Measurements from ENCODE around the gene NCEH1. TPM values are rescaled to one million over a fixed set of nuclear protein-coding genes. Genes with fewer than 3 reads are reported as not detected.

The NCEH1 gene
- total and polyA plus RNA-seq, 9 of the 15 experiments (the other 6 are each of a cell fraction or from before 2014, with no cell fraction given) = 1.3 to 5.0 (median 2.8) TPM

DNA sequence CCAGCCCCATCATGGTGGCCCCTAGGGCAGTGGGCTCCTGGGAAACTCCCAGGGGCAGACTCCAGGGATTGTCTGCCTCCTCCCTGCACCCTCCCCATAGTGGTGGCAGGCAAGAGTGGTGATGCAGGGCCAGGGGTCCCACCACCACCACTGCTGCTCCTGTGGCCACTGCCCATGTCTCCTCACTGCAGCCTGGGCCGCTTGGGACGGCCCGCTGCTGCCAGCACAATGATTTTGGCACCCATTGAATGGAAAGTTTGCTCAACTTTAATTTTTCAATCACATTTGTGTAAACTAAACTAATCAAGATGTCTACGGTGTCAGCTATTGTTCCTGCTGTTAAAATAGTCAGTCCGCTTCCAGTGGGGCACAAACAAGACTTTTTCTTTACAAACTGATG, 95.6 kb downstream of the NCEH1 start (continued):
- TF ChIP-seq, protein P1, sequence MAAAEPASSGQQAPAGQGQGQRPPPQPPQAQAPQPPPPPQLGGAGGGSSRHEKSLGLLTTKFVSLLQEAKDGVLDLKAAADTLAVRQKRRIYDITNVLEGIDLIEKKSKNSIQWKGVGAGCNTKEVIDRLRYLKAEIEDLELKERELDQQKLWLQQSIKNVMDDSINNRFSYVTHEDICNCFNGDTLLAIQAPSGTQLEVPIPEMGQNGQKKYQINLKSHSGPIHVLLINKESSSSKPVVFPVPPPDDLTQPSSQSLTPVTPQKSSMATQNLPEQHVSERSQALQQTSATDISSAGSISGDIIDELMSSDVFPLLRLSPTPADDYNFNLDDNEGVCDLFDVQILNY (CRISPR knock-in tag; IDR thresholded peaks at IDR 0.05) = no peak
- TF ChIP-seq RBM25 (IDR thresholded peaks at IDR 0.05; ENCODE audit: low read depth, low read length, severe bottlenecking) (no peak), ASH1L (IDR thresholded peaks at IDR 0.05; ENCODE audit: borderline replicate concordance, low read depth, partially characterized antibody) (no peak), TAF15 (IDR thresholded peaks at IDR 0.05; ENCODE audit: low read depth, low read length) (no peak)

DNA sequence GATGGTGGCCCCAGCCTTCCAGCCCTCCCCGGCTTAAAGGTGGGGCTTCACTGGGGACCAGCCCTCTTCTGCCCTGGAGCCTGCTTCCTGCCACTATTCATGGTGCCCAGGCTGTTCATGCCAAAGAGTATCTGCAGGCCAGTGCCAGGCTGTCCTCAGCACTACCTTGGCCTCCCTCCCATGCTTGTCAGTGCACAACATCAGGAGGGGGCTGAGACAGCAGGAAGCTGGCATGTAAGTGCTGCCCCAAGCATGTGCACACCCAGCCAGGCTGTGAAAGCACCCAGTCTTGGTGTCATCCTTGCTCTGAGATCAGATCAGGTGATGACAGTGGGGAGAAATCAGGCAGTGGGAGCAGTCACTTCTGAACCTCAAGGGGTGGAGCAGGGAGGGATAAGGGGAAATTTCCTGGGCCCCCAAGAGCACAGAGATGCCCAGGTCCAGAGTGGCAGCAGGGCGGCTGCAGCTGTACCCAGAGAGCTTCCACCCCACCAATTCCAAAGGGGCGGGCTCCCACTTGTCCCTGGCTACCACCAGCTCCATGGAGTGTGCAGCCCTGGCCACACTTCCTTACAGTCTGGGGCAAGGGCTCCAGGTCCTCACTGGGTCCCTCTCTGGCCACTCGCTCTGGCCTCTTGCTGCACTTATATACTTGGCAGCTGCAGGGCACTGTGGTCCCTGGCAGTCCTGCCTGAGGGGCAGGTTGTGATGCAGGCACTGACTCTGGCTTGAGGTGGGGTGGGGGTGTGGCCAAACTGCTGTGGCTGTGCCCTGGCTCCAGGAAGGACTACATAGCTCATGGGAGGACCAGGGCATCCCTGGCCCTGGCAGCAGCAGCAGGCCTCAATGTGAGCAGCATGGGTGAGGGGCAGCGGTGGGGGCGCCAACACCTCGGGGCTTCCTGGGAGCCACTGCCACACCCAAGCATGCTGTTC, 96.3 kb downstream of the NCEH1 start:
- Histone ChIP-seq H2AFZ (ENCODE audit: low read depth, low read length) (no peak overlapping the region), H3K27me3 (ENCODE audit: control insufficient read depth in 2 of 2, insufficient read depth in 2 of 2, low read length in 2 of 2) (no peaks in the 10 kb centered on the region), H3K79me2 (ENCODE audit: control insufficient read depth, insufficient read depth, low read length) (no peaks in the 10 kb centered on the region), H4K20me1 (replicated peaks; ENCODE audit: control insufficient read depth, insufficient read depth, low read length) (no peaks in the 10 kb centered on the region), H3K9me1 (ENCODE audit: control insufficient read depth, insufficient read depth, low read length) (no peaks in the 10 kb centered on the region), H3K36me3 (ENCODE audit: control insufficient read depth, insufficient read depth, low read length) (no peaks in the 10 kb centered on the region), H3K27ac (ENCODE audit: extremely low read depth, low read depth, low read length) (no peak overlapping the region), H3K4me2 (ENCODE audit: insufficient read depth, low read length) (no peak overlapping the region), H3K9ac (ENCODE audit: insufficient read depth in 1 of 2, low read depth in 2 of 2, low read length in 2 of 2) (no peak overlapping the region), H3K4me1 (replicated peaks in 1 of 2; ENCODE audit: control insufficient read depth in 2 of 2, insufficient read depth in 2 of 2, low read length in 2 of 2) (peaks cover 0 to 7% of the 10 kb centered on the region in 2 experiments; a peak in 2 of 5 replicates), H3K4me3 (no peak overlapping the region), H3K9me3 (replicated peaks; ENCODE audit: control insufficient read depth, insufficient read depth, low read depth, low read length) (0 out of 2 replicates have a peak, but pooled peaks cover 2% of the 10 kb centered on the region)
- no peak for FAIRE-seq
- 10% methylated on average over 7 of the region's 7 CpGs for WGBS (ENCODE audit: insufficient coverage, low coverage, missing lambda C conversion rate)
- no TSS peak for BruUV-seq (replicated peaks)
- in situ Hi-C loops (cut with MboI) (no loop called here), intact Hi-C loops (cut with micrococcal nuclease) (no loop called here)
- POLR2A ChIA-PET = interaction anchor here (0.6 to 3.1 kb wide), 2 partner anchors 12 to 163 kb away, joined by 5 to 12 read pairs; no protein-coding TSS in a partner anchor
- ATAC-seq = no peak
- DNase-seq (ENCODE audit: extremely low read depth in 1 of 4, low spot score in 3 of 4) = no peak
- TF ChIP-seq ZNF24 (IDR thresholded peaks at IDR 0.05) (no peak), ZFP1 (CRISPR knock-in tag; IDR thresholded peaks at IDR 0.05) (no peak), U2AF1 (optimal IDR thresholded peaks at IDR 0.05; ENCODE audit: low read depth, low read length) (no peak), CBX3 (IDR thresholded peaks at IDR 0.05; ENCODE audit: borderline replicate concordance in 1 of 2, low read length in 2 of 2) (no peak)
- TF ChIP-seq, protein P2, sequence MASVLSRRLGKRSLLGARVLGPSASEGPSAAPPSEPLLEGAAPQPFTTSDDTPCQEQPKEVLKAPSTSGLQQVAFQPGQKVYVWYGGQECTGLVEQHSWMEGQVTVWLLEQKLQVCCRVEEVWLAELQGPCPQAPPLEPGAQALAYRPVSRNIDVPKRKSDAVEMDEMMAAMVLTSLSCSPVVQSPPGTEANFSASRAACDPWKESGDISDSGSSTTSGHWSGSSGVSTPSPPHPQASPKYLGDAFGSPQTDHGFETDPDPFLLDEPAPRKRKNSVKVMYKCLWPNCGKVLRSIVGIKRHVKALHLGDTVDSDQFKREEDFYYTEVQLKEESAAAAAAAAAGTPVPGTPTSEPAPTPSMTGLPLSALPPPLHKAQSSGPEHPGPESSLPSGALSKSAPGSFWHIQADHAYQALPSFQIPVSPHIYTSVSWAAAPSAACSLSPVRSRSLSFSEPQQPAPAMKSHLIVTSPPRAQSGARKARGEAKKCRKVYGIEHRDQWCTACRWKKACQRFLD (CRISPR knock-in tag; IDR thresholded peaks at IDR 0.05) = no peak
- TF ChIP-seq, protein P3, sequence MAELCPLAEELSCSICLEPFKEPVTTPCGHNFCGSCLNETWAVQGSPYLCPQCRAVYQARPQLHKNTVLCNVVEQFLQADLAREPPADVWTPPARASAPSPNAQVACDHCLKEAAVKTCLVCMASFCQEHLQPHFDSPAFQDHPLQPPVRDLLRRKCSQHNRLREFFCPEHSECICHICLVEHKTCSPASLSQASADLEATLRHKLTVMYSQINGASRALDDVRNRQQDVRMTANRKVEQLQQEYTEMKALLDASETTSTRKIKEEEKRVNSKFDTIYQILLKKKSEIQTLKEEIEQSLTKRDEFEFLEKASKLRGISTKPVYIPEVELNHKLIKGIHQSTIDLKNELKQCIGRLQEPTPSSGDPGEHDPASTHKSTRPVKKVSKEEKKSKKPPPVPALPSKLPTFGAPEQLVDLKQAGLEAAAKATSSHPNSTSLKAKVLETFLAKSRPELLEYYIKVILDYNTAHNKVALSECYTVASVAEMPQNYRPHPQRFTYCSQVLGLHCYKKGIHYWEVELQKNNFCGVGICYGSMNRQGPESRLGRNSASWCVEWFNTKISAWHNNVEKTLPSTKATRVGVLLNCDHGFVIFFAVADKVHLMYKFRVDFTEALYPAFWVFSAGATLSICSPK (IDR thresholded peaks at IDR 0.05; ENCODE audit: borderline replicate concordance) = no peak
- CTCF ChIA-PET (ENCODE audit: low intra/inter-chr PET ratio) = no interaction called here
